ENCODE measurements around the gene ABCC3.
A peak's percentile ranks its signal among the peaks of the same experiment; 100 is the strongest.
"Not testable (repeated sequence)": the region's sequence is repeated elsewhere in the genome, so short reads cannot be mapped to it uniquely, and the experiment has no call there.

The ABCC3 gene

DNA sequence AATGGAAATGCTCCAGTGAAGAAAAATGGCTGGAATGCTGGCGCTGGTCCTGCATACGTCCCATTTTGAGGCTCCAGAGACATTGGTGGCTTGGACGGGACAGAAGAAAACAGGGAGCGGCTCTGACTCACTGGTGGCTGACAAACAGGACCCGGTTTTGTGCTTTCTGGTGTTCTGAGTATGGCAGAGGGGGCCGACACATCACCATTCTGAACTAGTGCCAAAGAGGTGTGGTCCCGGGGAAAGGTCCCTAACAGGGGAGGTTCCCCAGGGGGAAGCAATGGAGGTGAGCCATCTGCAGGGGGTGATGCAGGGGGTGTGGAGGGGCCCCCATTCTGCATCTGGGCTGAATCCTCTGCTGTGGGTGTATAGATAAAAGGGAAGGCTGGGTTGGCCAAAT lies 64.7 kb downstream of the ABCC3 start:
- no peak for DNase-seq (ENCODE audit: low read depth)
- TF ChIP-seq, protein P1, sequence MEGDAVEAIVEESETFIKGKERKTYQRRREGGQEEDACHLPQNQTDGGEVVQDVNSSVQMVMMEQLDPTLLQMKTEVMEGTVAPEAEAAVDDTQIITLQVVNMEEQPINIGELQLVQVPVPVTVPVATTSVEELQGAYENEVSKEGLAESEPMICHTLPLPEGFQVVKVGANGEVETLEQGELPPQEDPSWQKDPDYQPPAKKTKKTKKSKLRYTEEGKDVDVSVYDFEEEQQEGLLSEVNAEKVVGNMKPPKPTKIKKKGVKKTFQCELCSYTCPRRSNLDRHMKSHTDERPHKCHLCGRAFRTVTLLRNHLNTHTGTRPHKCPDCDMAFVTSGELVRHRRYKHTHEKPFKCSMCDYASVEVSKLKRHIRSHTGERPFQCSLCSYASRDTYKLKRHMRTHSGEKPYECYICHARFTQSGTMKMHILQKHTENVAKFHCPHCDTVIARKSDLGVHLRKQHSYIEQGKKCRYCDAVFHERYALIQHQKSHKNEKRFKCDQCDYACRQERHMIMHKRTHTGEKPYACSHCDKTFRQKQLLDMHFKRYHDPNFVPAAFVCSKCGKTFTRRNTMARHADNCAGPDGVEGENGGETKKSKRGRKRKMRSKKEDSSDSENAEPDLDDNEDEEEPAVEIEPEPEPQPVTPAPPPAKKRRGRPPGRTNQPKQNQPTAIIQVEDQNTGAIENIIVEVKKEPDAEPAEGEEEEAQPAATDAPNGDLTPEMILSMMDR (IDR thresholded peaks at IDR 0.05; ENCODE audit: control insufficient read depth, insufficient read depth, low read depth, low read length, missing control alignments): no peak
- H3K4me3 ChIP-seq (ENCODE audit: control insufficient read depth, low read depth, low read length): no peak overlapping the region

DNA sequence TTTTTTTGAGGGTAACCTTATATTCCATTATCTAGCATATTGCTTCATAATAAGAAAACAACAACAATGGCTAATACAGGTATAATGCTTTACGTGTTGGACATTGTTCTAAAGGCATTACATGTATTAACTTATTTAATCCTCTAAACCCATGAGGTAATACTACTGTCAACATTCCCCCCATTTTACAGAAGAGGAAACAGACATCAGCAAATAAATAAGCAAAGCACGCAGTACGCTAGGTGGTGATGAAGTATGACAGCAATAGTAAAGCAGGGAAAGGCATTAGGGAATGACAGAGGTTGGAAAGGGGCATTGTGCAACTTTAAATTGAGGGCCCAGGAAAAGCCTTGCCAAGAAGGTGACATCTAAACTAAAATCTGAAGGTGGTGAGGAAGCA lies 68.5 kb downstream of the ABCC3 start:
- no peak overlapping the region for H3K4me3 ChIP-seq (ENCODE audit: control insufficient read depth, low read depth, low read length)
- TF ChIP-seq, protein P1 (IDR thresholded peaks at IDR 0.05; ENCODE audit: control insufficient read depth, insufficient read depth, low read depth, low read length, missing control alignments): no peak
- DNase-seq (ENCODE audit: low read depth): no peak

DNA sequence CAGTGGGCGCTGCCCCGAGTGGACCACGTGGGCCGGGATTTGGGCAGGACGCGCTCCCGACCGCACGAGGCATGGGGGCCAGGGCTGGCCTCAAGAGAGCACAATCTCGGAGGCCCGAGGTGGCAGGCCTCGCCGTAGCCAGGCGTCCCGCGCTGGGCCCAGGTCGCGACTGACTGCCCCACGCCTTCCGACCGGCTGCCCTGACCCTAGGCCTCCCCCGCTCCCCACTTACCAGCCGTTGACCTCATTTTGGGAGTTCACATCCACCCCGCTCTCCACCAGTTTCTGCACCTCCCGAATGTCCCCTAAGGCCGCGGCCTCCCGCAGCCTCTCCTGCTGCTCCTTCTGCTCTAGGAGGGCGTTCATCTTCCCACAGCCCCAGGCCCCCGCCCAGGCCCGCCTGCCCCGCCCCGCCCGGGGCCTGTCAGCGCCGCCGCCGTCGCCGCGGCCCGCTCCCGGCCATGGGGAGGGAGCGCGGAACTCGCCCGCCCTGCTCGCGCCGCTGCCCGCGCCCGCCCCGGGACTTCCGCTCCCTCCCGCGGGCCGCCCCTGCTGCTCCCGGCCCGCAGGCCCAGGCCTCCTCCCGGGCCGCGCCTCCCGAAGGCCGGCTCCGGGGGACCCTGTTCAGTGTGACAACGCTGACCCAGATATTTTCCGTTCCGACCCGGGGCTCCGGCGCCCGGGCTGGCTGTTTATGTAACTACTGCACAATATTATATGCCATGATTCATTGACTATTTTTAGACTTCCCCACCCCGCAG lies 72.8 kb downstream of the ABCC3 start, which contains the start of gene ANKRD40:
Gene ANKRD40 (minus strand): TSS at position 626 of the 761 bp plus-strand sequence. CDS start 260 bp downstream, at position 366.
- TF ChIP-seq, protein P1 (IDR thresholded peaks at IDR 0.05; ENCODE audit: control insufficient read depth, insufficient read depth, low read depth, low read length, missing control alignments): no peak
- peak within 1 kb of the TSS; percentile 87 for H3K4me3 ChIP-seq (ENCODE audit: control insufficient read depth, low read depth, low read length)
- DNase-seq (ENCODE audit: low read depth): peak; percentile 83

DNA sequence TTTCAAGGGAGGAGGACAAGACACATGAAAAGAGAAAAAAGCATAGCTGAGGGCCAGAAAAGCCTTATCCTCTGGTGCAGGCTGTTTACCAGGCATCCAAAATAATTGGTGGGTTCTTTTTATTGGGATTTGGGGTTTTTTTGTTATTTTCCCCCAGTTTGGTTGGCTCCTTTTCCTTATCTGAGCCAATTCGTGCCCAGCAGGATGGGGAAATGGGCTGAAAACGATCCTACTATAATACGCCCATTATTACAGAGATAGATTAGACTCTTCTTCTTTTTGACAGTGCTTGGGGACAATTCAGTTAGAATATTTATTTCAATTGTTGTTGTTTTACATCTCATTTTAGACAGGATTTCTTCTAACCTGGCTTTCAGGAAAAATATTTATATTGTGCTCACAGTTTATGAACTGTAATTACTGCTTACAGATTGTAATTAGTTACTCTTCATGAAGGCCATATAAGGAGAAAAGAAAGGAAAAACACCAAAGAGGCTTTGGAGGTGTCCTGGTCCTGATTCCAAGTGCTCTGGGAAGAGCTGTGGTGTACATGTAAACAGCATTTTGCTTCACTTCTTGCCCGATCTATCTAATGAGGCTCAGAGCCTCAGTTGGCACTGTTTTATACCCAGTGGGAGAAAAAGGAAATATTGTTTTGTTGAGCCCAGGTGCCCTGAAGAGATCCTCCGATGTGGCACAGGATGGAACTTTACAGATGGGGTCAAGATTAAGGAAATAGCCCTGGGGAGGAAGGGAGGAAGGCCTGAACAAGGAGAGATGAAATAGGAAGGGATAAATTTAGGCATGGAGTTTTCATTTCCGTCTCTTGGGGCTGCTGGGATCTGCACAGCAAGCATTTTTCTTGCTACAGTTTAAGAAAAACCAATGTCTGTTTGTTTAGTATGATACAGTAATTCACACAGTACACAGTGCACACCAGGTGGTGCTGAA lies 73.6 kb downstream of the ABCC3 start:
- no peak for DNase-seq (ENCODE audit: low read depth)
- peak overlapping the region; percentile 87 for H3K4me3 ChIP-seq (ENCODE audit: control insufficient read depth, low read depth, low read length)
- TF ChIP-seq, protein P1 (IDR thresholded peaks at IDR 0.05; ENCODE audit: control insufficient read depth, insufficient read depth, low read depth, low read length, missing control alignments): no peak

DNA sequence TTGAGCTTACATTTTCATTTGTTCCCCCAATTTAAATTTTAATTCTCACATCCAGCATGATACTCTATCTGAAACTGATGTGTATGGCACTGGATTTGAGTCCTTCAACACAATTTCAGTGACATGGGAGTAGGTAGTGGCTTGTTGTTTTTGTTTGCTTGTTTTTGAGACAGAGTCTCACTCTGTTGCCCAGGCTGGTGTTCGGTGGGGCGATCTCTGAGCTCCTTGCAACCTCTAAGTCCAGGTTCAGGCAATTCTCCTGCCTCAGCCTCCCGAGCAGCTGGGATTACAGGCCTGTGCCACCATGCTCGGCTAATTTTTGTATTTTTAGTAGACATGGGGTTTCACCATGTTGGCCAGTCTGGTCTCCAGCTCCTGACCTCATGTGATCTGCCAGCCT lies 74.4 kb downstream of the ABCC3 start:
- DNase-seq (ENCODE audit: low read depth); H3K4me3 ChIP-seq (ENCODE audit: control insufficient read depth, low read depth, low read length): not testable (repeated sequence)

DNA sequence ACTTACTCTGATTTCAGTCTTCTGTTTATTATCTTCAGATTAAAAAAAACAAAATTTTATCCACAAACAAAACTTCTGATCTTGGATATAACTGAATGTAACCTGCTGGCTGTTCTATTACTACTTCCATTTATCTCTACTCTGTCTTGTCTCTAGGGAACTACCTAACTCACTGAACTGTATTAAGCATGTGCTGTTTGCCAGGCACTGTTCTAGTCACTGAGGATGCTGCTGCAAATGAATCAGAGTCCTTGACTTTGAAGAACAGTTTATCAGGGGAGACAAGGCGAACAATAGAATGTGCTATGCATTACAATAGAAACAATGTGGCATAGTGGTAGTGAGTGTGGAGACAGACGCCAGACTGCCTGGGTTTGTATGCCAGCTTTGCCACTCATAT lies 75.3 kb downstream of the ABCC3 start:
- no peak overlapping the region for H3K4me3 ChIP-seq (ENCODE audit: control insufficient read depth, low read depth, low read length)
- TF ChIP-seq, protein P1 (IDR thresholded peaks at IDR 0.05; ENCODE audit: control insufficient read depth, insufficient read depth, low read depth, low read length, missing control alignments): no peak

DNA sequence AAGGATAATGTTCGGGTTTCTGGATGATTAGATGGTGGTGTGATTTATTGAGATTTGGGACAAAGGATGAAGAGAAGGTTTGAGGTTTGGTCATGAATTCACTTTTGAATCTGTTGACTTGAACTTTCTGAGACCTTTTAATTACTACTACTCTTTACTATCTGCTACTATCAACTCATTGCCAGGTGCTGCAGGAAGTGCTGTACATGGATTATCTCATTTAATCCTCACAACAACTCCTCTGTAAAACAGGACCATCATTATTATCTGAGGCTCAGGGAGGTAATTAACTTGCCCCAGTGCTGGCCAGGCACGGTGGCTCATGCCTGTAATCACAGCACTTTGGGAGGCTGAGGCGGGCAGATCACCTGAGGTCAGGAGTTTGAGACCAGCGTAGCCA lies 76.0 kb downstream of the ABCC3 start:
- TF ChIP-seq, protein P1 (IDR thresholded peaks at IDR 0.05; ENCODE audit: control insufficient read depth, insufficient read depth, low read depth, low read length, missing control alignments): no peak
- no peak for DNase-seq (ENCODE audit: low read depth)
- no peak overlapping the region for H3K4me3 ChIP-seq (ENCODE audit: control insufficient read depth, low read depth, low read length)

More for the DNA sequence above, 75.3 kb downstream of the ABCC3 start:
- no peak for DNase-seq (ENCODE audit: low read depth)
